Measurements from ENCODE around the gene GNAT3.

GRCh38 chr7:80536426-80536825, 24.6 kb upstream of the GNAT3 start:
- TF ChIP-seq CTCF (conservative IDR thresholded peaks at IDR 0.05; ENCODE audit: low read length) = no peak
- TF ChIP-seq EZH2phosphoT487 (IDR thresholded peaks at IDR 0.05; ENCODE audit: borderline replicate concordance) = no peak
